Mesothelial cell of epicardium (in vitro differentiated cells): ENCODE data around the gene SLC9A1. TPM values are rescaled to one million over a fixed set of nuclear protein-coding genes. Genes with fewer than 3 reads are reported as not detected.

Source experiments
- DNase-seq, 2 experiments: peaks; one replicate each; pipeline ENCODE4 v3.0.0; 2021; ENCODE audit warnings: low spot score in 2 of 2; ENCODE audit not compliant: unreplicated experiment in 2 of 2
- H3K27ac Mint-ChIP-seq: 2 replicates; pipeline ENCODE4 v1.8.0; 2021; ENCODE audit warnings: mixed read lengths
- H3K27me3 Mint-ChIP-seq: 2 replicates; pipeline ENCODE4 v1.8.0; 2021; ENCODE audit warnings: low read depth, mixed read lengths
- H3K36me3 Mint-ChIP-seq: 2 replicates; pipeline ENCODE4 v1.8.0; 2021; ENCODE audit warnings: mixed read lengths
- H3K4me1 Mint-ChIP-seq: 2 replicates; pipeline ENCODE4 v1.8.0; 2021; ENCODE audit warnings: mixed read lengths
- H3K4me3 Mint-ChIP-seq: 2 replicates; pipeline ENCODE4 v1.8.0; 2021; ENCODE audit warnings: mild to moderate bottlenecking, moderate library complexity, mixed read lengths
- H3K9me3 Mint-ChIP-seq: 2 replicates; pipeline ENCODE4 v1.8.0; 2021; ENCODE audit warnings: mixed read lengths
- CTCF ChIP-seq: fragments of 200-600 bp; sonication (generic); IDR thresholded peaks from one replicate; pipeline ENCODE4 v1.5.0; 2021; ENCODE audit warnings: antibody characterized with exemption; ENCODE audit not compliant: unreplicated experiment
- total RNA-seq: library from RNA; stranded (reverse); gene quantifications from 3 replicates; pipeline ENCODE4 v1.2.1, GENCODE V29; 2021

The SLC9A1 gene
- total RNA-seq, 1 donor from 2014 or later: 33.9 TPM

- TF ChIP-seq CTCF: no peak
- H3K9me3 Mint-ChIP-seq: no peaks in the 10 kb centered on the region
- DNase-seq: no peak
- no peak overlapping the region for H3K27ac Mint-ChIP-seq
- H3K4me3 Mint-ChIP-seq: no peak overlapping the region
- peaks cover 9% of the 10 kb centered on the region for H3K36me3 Mint-ChIP-seq
- no peaks in the 10 kb centered on the region for H3K27me3 Mint-ChIP-seq
- H3K4me1 Mint-ChIP-seq: peaks cover 24% of the 10 kb centered on the region
These were observed 37.0 kb downstream of the SLC9A1 start for GRCh38 chr1:27117733-27118439.

- no peak overlapping the region for H3K27ac Mint-ChIP-seq
- no peak for TF ChIP-seq CTCF
- no peaks in the 10 kb centered on the region for H3K9me3 Mint-ChIP-seq
- H3K4me1 Mint-ChIP-seq: peaks cover 27% of the 10 kb centered on the region
- H3K36me3 Mint-ChIP-seq: peaks cover 9% of the 10 kb centered on the region
- H3K4me3 Mint-ChIP-seq: no peak overlapping the region
- DNase-seq: no peak
- no peaks in the 10 kb centered on the region for H3K27me3 Mint-ChIP-seq
These were observed 38.2 kb downstream of the SLC9A1 start for GRCh38 chr1:27116697-27117096.

- Mint-ChIP-seq H3K4me3 (no peak overlapping the region), H3K27ac (no peak overlapping the region)
These were observed 38.7 kb downstream of the SLC9A1 start for GRCh38 chr1:27116232-27116631.

GRCh38 chr1:27114546-27114945 is 40.4 kb downstream of the SLC9A1 start:
- peaks cover 22% of the 10 kb centered on the region for H3K4me1 Mint-ChIP-seq
- no peaks in the 10 kb centered on the region for H3K9me3 Mint-ChIP-seq
- no peak overlapping the region for H3K4me3 Mint-ChIP-seq
- H3K36me3 Mint-ChIP-seq: peaks cover 12% of the 10 kb centered on the region
- DNase-seq: no peak
- no peak for TF ChIP-seq CTCF
- H3K27ac Mint-ChIP-seq: no peak overlapping the region
- H3K27me3 Mint-ChIP-seq: no peaks in the 10 kb centered on the region

More at GRCh38 chr1:27116232-27116631, 38.7 kb downstream of the SLC9A1 start:
- peaks cover 27% of the 10 kb centered on the region for H3K4me1 Mint-ChIP-seq
- peaks cover 9% of the 10 kb centered on the region for H3K36me3 Mint-ChIP-seq
- no peak for DNase-seq
- TF ChIP-seq CTCF: no peak
- H3K9me3 Mint-ChIP-seq: no peaks in the 10 kb centered on the region
- H3K27me3 Mint-ChIP-seq: no peaks in the 10 kb centered on the region

GRCh38 chr1:27113861-27114260 is 41.1 kb downstream of the SLC9A1 start:
- no peak for TF ChIP-seq CTCF
- Mint-ChIP-seq H3K9me3 (no peaks in the 10 kb centered on the region), H3K4me3 (no peak overlapping the region)

More at GRCh38 chr1:27113861-27114260, 41.1 kb downstream of the SLC9A1 start:
- H3K4me1 Mint-ChIP-seq: peaks cover 17% of the 10 kb centered on the region
- H3K27ac Mint-ChIP-seq: no peak overlapping the region
- peaks cover 16% of the 10 kb centered on the region for H3K36me3 Mint-ChIP-seq
- H3K27me3 Mint-ChIP-seq: no peaks in the 10 kb centered on the region
- DNase-seq: no peak
